ENCODE results near the gene GAREM2.
A peak's percentile ranks its signal among the peaks of the same experiment; 100 is the strongest.

GAREM2 gene

GRCh38 chr2:26169226-26169625 is 3.7 kb upstream of the GAREM2 start:
- no peak for TF ChIP-seq NFIC (IDR thresholded peaks at IDR 0.05)
- TF ChIP-seq USF1 (IDR thresholded peaks at IDR 0.05) = no peak
- no peak for TF ChIP-seq CEBPB (IDR thresholded peaks at IDR 0.05)
- TF ChIP-seq RAD21 (IDR thresholded peaks at IDR 0.05; ENCODE audit: low read depth) = no peak
- no peak for TF ChIP-seq EP300 (IDR thresholded peaks at IDR 0.05; ENCODE audit: borderline replicate concordance)
- no peak for TF ChIP-seq MAX (IDR thresholded peaks at IDR 0.05)
- no peak for TF ChIP-seq CREB1 (IDR thresholded peaks at IDR 0.05; ENCODE audit: low read depth)
- no peak for TF ChIP-seq FOXM1 (IDR thresholded peaks at IDR 0.05; ENCODE audit: borderline replicate concordance, low read depth)
- TF ChIP-seq TEAD4 (IDR thresholded peaks at IDR 0.05) = no peak
- no peak for TF ChIP-seq TAF1 (IDR thresholded peaks at IDR 0.05; ENCODE audit: low read depth)
- no peak for TF ChIP-seq EGR1 (IDR thresholded peaks at IDR 0.05)
- no peak for TF ChIP-seq REST (IDR thresholded peaks at IDR 0.05; ENCODE audit: low read depth)
- TF ChIP-seq ZBTB7A (IDR thresholded peaks at IDR 0.05; ENCODE audit: low read depth) = no peak

GRCh38 chr2:26169681-26170414 is 3.0 kb upstream of the GAREM2 start:
- TF ChIP-seq TCF12 (IDR thresholded peaks at IDR 0.05; ENCODE audit: low read depth) (no peak), TAF1 (IDR thresholded peaks at IDR 0.05; ENCODE audit: low read depth) (no peak), RAD21 (IDR thresholded peaks at IDR 0.05; ENCODE audit: low read depth) (no peak), EGR1 (IDR thresholded peaks at IDR 0.05) (no peak), USF1 (IDR thresholded peaks at IDR 0.05) (no peak), MAX (IDR thresholded peaks at IDR 0.05) (no peak)

- TF ChIP-seq YY1 (IDR thresholded peaks at IDR 0.05; ENCODE audit: low read depth) = no peak
- TF ChIP-seq USF1 (IDR thresholded peaks at IDR 0.05) = no peak
- TF ChIP-seq REST (IDR thresholded peaks at IDR 0.05; ENCODE audit: low read depth) = no peak
- no peak for TF ChIP-seq RAD21 (IDR thresholded peaks at IDR 0.05; ENCODE audit: low read depth)
- TF ChIP-seq CREB1 (IDR thresholded peaks at IDR 0.05; ENCODE audit: low read depth) = no peak
- no peak for TF ChIP-seq TAF1 (IDR thresholded peaks at IDR 0.05; ENCODE audit: low read depth)
- no peak for TF ChIP-seq EP300 (IDR thresholded peaks at IDR 0.05; ENCODE audit: borderline replicate concordance)
- TF ChIP-seq TCF12 (IDR thresholded peaks at IDR 0.05; ENCODE audit: low read depth) = no peak
- no peak for TF ChIP-seq ZBTB7A (IDR thresholded peaks at IDR 0.05; ENCODE audit: low read depth)
- no peak for TF ChIP-seq FOXM1 (IDR thresholded peaks at IDR 0.05; ENCODE audit: borderline replicate concordance, low read depth)
- TF ChIP-seq NFIC (IDR thresholded peaks at IDR 0.05) = no peak
- TF ChIP-seq MAX (IDR thresholded peaks at IDR 0.05) = no peak
- TF ChIP-seq CEBPB (IDR thresholded peaks at IDR 0.05) = no peak
- no peak for TF ChIP-seq EGR1 (IDR thresholded peaks at IDR 0.05)
- TF ChIP-seq TEAD4 (IDR thresholded peaks at IDR 0.05) = no peak
Observed at GRCh38 chr2:26170795-26171194, 2.1 kb upstream of the GAREM2 start.

GRCh38 chr2:26172189-26172870 is 558 bp upstream of the GAREM2 start:
- no peak for TF ChIP-seq MAX (IDR thresholded peaks at IDR 0.05)
- no peak for TF ChIP-seq TCF12 (IDR thresholded peaks at IDR 0.05; ENCODE audit: low read depth)
- peak; percentile 84 for TF ChIP-seq ZBTB7A (IDR thresholded peaks at IDR 0.05; ENCODE audit: low read depth)
